ENCODE data around the gene DNASE1L3. TPM values are rescaled to one million over a fixed set of nuclear protein-coding genes. Genes with fewer than 3 reads are reported as not detected.

DNASE1L3 gene
- total and polyA plus RNA-seq, 12 donors, result 1.2 to 4.6 (median 2.4) TPM

GRCh38 chr3:58173029-58173668 lies 37.6 kb downstream of the DNASE1L3 start:
- peak overlapping the region in 5 of 10 donors; percentile 2 to 45 (median 9) for H3K27ac ChIP-seq
- WGBS, 2 donors, result 66 to 67% methylated on average over 14 of the region's 14 CpGs

GRCh38 chr3:58171126-58171525 lies 39.6 kb downstream of the DNASE1L3 start:
- 94 to 96% methylated on average over 9 of the region's 9 CpGs for WGBS, 2 donors
- intact Hi-C loops (cut with DNase I), result loop anchor here in 5 of 10 donors (5.0 kb wide), 2 partner anchors 164 to 304 kb away; partner anchors contain the start of gene FLNB (in 4 of the 5)
- H3K36me3 ChIP-seq, result peaks cover 0 to 52% (median 11%) of the 10 kb centered on the region in 9 donors
- H3K4me1 ChIP-seq, result peaks cover 18 to 52% (median 35%) of the 10 kb centered on the region in 9 donors
- ATAC-seq, result no peak
- no peak overlapping the region for H3K27ac ChIP-seq
- no peak for TF ChIP-seq CTCF (IDR thresholded peaks at IDR 0.05)
- H3K4me3 ChIP-seq, result no peak overlapping the region
- DNase-seq, result no peak
- H3K9me3 ChIP-seq, result no peaks in the 10 kb centered on the region
- H3K27me3 ChIP-seq, result no peaks in the 10 kb centered on the region

More at GRCh38 chr3:58173029-58173668, 37.6 kb downstream of the DNASE1L3 start:
- intact Hi-C loops (cut with DNase I), result loop anchor here in 6 of 10 donors (2.0 to 5.0 kb wide), 3 partner anchors 164 to 306 kb away; partner anchors contain the start of gene FLNB (in 6 of the 6)
- TF ChIP-seq CTCF (IDR thresholded peaks at IDR 0.05), result no peak
- Histone ChIP-seq H3K36me3 (peaks cover 0 to 40% (median 11%) of the 10 kb centered on the region in 9 donors), H3K27me3 (peaks cover 0 to 1% (median 0%) of the 10 kb centered on the region in 7 donors), H3K4me3 (no peak overlapping the region), H3K4me1 (peaks cover 14 to 49% (median 35%) of the 10 kb centered on the region in 9 donors), H3K9me3 (no peaks in the 10 kb centered on the region)
- DNase-seq (no peak), ATAC-seq (peak in 1 of 8 donors; percentile 3)

GRCh38 chr3:58170376-58170775 lies 40.4 kb downstream of the DNASE1L3 start:
- no peak overlapping the region for H3K27ac ChIP-seq
- no peak overlapping the region for H3K4me3 ChIP-seq
- no peak for TF ChIP-seq CTCF (IDR thresholded peaks at IDR 0.05)
- H3K36me3 ChIP-seq, result peaks cover 0 to 59% (median 11%) of the 10 kb centered on the region in 9 donors
- no peak for DNase-seq
- peaks cover 10 to 52% (median 34%) of the 10 kb centered on the region in 9 donors for H3K4me1 ChIP-seq
- intact Hi-C loops (cut with DNase I), result loop anchor here in 5 of 10 donors (5.0 kb wide), 2 partner anchors 163 to 303 kb away; partner anchors contain the start of gene FLNB (in 4 of the 5)
- H3K9me3 ChIP-seq, result no peaks in the 10 kb centered on the region
- H3K27me3 ChIP-seq, result no peaks in the 10 kb centered on the region
- no peak for ATAC-seq
- 83 to 94% methylated on average over 11 of the region's 11 CpGs for WGBS, 2 donors

- intact Hi-C loops (cut with DNase I), result loop anchor here in 4 of 10 donors (5.0 to 10.0 kb wide), 4 partner anchors 157 to 225 kb away; partner anchors contain the start of gene FLNB (in 1 of the 4)
- no peak for TF ChIP-seq CTCF (IDR thresholded peaks at IDR 0.05)
- Histone ChIP-seq H3K9me3 (no peaks in the 10 kb centered on the region), H3K4me3 (no peak overlapping the region), H3K27me3 (no peaks in the 10 kb centered on the region), H3K36me3 (peaks cover 0 to 69% (median 11%) of the 10 kb centered on the region in 9 donors), H3K27ac (no peak overlapping the region), H3K4me1 (peaks cover 7 to 52% (median 31%) of the 10 kb centered on the region in 9 donors)
- DNase-seq (no peak), ATAC-seq (no peak)
- 95 to 97% methylated on average over 9 of the region's 9 CpGs for WGBS, 2 donors
Observed at GRCh38 chr3:58169371-58169770, 41.4 kb downstream of the DNASE1L3 start.

Data from heart right ventricle (tissue), 16 donors.